Islet precursor cell (in vitro differentiated cells): Measurements from ENCODE around the gene MBD3.
"Not testable (repeated sequence)": the region's sequence is repeated elsewhere in the genome, so short reads cannot be mapped to it uniquely, and the experiment has no call there.

Experiments used
- DNase-seq: peaks from one replicate; pipeline ENCODE4 v3.0.0-alpha.2; 2018

MBD3 gene

GRCh38 chr19:1592755-1593500, at the start of gene MBD3:
Gene MBD3, minus strand, starts transcription at chr19:1592865. Its CDS starts 234 bp downstream, at chr19:1592631.
- peak; percentile 96 for DNase-seq

GRCh38 chr19:1640893-1641448, 48.3 kb upstream of the MBD3 start:
- DNase-seq: not testable (repeated sequence)

- DNase-seq: no peak
Observed at GRCh38 chr19:1636325-1637236, 43.9 kb upstream of the MBD3 start.

- no peak for DNase-seq
Observed at GRCh38 chr19:1634938-1635243, 42.2 kb upstream of the MBD3 start.

GRCh38 chr19:1634242-1634937, 41.7 kb upstream of the MBD3 start:
- no peak for DNase-seq

GRCh38 chr19:1633269-1633826, 40.7 kb upstream of the MBD3 start:
- DNase-seq: no peak

- DNase-seq: no peak
Observed at GRCh38 chr19:1632462-1633268, 40.0 kb upstream of the MBD3 start.

- DNase-seq: no peak
Observed at GRCh38 chr19:1631557-1632100, 39.0 kb upstream of the MBD3 start.

- DNase-seq: no peak
Observed at GRCh38 chr19:1630811-1631210, 38.1 kb upstream of the MBD3 start.

- no peak for DNase-seq
Observed at GRCh38 chr19:1630012-1630411, 37.3 kb upstream of the MBD3 start.

- no peak for DNase-seq
Observed at GRCh38 chr19:1629256-1629808, 36.7 kb upstream of the MBD3 start.

GRCh38 chr19:1627194-1627593, 34.5 kb upstream of the MBD3 start:
- no peak for DNase-seq

- no peak for DNase-seq
Observed at GRCh38 chr19:1626417-1627010, 33.8 kb upstream of the MBD3 start.

- DNase-seq: peak; percentile 83
Observed at GRCh38 chr19:1624458-1624857, 31.8 kb upstream of the MBD3 start.

GRCh38 chr19:1622541-1622940, 29.9 kb upstream of the MBD3 start:
- no peak for DNase-seq

- DNase-seq: no peak
Observed at GRCh38 chr19:1622007-1622406, 29.3 kb upstream of the MBD3 start.

- no peak for DNase-seq
Observed at GRCh38 chr19:1621574-1621973, 28.9 kb upstream of the MBD3 start.

GRCh38 chr19:1621021-1621420, 28.4 kb upstream of the MBD3 start:
- DNase-seq: no peak

GRCh38 chr19:1620502-1620901, 27.8 kb upstream of the MBD3 start:
- DNase-seq: no peak

- no peak for DNase-seq
Observed at GRCh38 chr19:1619703-1620102, 27.0 kb upstream of the MBD3 start.

- no peak for DNase-seq
Observed at GRCh38 chr19:1619094-1619439, 26.4 kb upstream of the MBD3 start.
